ENCODE results near the gene CDH11. TPM values are rescaled to one million over a fixed set of nuclear protein-coding genes. Genes with fewer than 3 reads are reported as not detected.

The CDH11 gene, protein sequence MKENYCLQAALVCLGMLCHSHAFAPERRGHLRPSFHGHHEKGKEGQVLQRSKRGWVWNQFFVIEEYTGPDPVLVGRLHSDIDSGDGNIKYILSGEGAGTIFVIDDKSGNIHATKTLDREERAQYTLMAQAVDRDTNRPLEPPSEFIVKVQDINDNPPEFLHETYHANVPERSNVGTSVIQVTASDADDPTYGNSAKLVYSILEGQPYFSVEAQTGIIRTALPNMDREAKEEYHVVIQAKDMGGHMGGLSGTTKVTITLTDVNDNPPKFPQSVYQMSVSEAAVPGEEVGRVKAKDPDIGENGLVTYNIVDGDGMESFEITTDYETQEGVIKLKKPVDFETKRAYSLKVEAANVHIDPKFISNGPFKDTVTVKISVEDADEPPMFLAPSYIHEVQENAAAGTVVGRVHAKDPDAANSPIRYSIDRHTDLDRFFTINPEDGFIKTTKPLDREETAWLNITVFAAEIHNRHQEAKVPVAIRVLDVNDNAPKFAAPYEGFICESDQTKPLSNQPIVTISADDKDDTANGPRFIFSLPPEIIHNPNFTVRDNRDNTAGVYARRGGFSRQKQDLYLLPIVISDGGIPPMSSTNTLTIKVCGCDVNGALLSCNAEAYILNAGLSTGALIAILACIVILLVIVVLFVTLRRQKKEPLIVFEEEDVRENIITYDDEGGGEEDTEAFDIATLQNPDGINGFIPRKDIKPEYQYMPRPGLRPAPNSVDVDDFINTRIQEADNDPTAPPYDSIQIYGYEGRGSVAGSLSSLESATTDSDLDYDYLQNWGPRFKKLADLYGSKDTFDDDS
- 1 to 10 TPM in 2 of 3 donors, under 1 TPM in 1; 0.91 to 8.8 (median 6.7) TPM for polyA plus RNA-seq

DNA sequence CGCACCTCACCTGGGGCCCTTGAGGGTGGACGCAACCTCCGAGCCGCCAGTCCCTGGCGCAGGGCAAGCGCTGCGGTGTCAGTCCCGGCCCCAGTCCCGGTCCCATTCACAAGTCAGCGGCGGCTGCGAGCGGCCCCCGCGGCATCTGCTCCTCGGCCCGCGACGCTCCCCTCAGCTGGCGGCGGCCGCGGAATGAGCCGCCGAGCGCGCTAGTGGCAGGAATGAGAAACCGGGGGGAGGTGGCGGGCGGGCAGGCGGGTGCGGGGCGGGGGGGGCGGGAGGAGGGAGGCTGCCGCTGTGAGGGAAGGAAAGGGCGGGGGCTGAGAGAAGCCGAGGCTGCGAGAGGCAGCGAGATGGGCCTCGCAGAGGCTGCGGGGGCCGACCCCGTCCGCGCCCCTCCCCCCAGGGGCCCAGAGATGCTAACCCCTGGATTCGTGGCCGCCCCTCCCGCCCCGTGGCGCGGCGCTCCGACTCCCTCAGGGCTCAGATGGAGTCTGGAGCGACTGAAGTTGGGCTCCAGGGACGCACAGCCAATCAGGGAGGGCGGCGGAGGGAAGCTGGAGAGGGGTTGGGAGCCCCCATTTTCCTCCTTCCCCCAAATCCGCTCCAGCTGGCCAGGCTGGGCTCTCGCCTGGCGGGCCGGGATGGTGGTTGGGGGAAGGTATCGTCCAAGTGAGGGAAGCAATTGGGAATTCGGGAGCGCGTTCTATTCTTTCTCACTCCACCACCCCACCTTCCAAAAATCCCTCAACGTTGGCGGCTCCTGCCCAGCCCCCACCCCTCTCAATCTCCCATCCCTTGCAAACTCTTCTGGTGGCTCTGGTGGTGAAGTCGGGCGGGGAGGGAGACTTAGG lies at the start of gene CDH11:
CDH11 (minus strand) TSS at position 194 of the 854 bp plus-strand sequence. CDS start 117,194 bp downstream, outside the sequence.
- WGBS, 3 donors: 1% methylated on average over 54 to 68 of the region's 69 CpGs

DNA sequence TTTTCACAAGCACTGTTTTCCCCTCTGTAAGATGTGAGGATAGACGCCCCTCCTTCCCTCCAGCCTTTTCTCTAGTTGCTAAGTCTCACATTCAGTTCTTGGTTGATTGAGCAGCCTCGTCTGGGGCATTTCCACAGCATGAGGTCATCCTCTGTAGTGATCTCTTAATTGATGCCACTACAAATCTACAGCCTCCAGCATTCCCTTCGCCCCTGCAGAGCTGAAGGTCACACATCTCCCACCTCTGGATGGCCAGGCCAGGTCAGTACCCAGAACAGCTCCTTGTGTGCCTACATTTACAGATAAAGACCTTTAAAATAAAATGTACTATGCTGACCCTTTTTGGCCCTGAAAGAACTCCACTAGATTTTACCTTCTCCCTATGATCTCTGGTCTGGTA lies 32.5 kb upstream of the CDH11 start:
- WGBS, 3 donors: 14 to 38% (median 38%) methylated on average over 3 of the region's 3 CpGs

More for the DNA sequence above, at the start of gene CDH11:
- peak within 1 kb of the TSS; percentile 40 for H3K27ac ChIP-seq (ENCODE audit: low read depth, low read length)

DNA sequence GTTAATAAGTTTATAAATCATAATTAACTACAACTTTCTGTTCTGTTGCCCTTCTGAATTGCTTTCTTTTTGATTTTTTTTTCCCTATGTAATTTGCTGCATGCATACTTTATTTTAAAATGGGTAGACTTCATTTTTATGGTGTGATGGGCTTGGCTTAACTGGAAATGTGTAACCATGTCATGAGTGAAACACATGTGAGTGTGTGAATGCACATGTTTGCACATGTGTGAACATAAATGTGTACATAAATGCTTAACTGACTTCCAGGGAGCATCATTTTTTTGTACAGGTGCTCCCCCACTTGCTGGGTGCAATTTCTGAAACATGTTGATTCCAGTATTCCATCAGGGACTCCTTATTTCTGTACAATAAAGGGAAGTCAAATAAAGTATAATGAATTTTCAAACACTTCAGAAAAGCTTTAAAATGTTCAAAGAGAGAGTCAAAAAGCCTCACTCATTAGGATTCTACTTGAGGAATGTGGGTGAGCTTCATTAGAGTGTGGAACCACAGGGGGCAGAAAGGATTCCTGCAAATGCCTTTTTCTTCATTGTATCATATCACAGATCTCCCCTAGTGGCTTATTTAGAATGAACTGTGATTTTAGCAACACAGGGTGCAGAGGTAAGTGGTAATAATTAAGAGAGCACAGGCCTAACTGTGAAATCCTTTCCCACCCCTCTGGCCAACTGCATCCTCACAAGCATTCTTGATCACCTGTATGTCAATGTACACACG lies 31.7 kb upstream of the CDH11 start:
- WGBS, 3 donors: 50 to 74% (median 73%) methylated on average over 1 of the region's 1 CpG

More for the DNA sequence above, 32.5 kb upstream of the CDH11 start:
- H3K27ac ChIP-seq (ENCODE audit: low read depth, low read length): no peak overlapping the region

DNA sequence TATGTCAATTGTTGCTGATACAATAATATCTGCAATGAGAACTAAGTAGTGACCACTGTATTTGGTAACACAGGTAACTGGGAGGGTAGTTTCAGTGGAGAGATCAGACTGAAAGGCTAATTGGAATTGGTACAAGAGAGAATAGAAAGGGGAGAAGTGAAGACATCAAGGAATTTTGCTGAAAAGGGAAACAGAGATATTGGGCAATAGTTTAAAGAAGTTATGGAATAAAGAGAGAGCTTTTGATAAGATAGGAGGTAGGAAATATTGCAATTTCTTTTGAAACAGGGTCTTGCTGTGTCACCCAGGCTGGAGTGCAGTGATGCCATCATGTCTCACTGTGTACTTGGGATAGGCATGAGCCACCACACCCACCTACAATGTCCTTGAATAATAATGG lies 26.9 kb upstream of the CDH11 start:
- no peak overlapping the region for H3K27ac ChIP-seq (ENCODE audit: low read depth, low read length)

More for the DNA sequence above, 31.7 kb upstream of the CDH11 start:
- no peak overlapping the region for H3K27ac ChIP-seq (ENCODE audit: low read depth, low read length)

DNA sequence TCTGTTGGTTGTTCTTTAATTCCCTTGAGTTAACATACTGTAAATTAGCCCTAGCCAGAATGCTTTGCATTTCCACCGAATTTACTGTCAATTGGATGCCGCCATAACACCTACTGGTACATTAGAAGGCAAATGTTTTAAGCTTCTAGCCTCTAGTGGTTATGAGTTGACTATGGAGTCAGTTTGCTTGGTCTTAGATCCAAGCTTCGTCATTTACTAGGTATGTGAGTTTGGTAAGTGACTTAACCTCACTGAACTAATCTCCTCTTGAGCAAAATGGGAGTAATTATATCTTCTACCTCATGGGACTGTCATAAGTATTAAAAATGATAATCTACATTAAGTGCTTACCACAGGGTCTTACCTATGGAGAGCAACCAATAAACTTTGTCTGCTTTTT lies 20.4 kb upstream of the CDH11 start:
- 63 to 85% (median 84%) methylated on average over 3 of the region's 3 CpGs for WGBS, 3 donors
- H3K27ac ChIP-seq (ENCODE audit: low read depth, low read length): no peak overlapping the region

DNA sequence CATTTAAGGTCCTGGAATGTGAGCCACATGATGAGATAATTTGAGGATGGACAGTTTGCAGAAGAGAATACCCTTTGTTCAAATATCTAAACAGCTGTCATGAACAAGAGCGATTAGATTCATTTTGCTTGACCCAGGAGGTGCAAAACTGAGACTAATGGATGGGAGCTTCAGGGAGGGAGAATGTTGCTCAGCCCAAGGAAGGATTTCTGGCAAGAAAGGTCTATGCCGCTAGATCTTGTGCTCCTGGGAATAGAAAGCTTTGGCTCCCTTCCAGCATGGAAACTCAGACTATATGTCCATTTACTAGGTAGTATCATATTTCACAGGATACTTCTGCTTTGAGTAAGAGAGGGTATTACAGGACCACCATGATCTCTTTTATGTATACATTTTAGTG lies 14.8 kb upstream of the CDH11 start:
- no peak overlapping the region for H3K27ac ChIP-seq (ENCODE audit: low read depth, low read length)
- 53 to 57% (median 56%) methylated on average over 2 of the region's 2 CpGs for WGBS, 3 donors

DNA sequence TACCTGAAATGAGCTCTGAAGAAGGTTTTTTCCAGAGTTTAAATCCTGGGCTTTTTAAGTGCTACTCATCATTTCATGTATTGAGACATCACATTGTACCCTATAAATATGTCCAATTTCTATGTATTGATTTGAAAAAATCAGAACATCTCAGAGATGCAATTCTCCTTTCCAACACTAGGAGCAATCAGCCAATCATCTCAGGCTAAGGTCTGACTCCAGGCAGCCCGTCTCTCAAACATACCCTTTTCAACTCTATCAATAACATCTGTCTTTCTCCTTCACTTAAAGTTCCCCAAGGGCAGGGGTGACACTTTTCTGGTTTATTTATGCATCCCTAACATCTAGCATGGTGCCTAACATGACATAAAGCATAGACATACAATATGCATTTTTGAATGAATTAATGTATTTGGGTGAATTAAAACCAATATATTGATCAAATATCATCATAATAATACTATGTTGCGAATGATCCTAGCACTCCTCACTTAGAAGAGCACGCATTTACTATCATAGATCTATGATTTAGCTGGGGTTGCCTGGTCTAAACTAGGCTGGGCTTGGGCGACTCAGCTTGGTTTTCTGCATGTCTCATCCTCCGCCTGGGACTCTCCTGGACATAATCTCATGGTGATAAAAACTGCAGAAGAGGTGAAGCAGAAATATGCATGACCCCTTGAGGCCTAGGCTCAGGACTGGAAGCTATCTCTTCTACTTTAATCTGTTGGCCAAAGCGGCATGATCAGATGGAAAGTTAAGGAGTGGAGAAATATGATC lies 5.2 kb upstream of the CDH11 start:
- H3K27ac ChIP-seq (ENCODE audit: low read depth, low read length): no peak overlapping the region
- WGBS, 3 donors: 89 to 97% (median 92%) methylated on average over 6 of the region's 6 CpGs

DNA sequence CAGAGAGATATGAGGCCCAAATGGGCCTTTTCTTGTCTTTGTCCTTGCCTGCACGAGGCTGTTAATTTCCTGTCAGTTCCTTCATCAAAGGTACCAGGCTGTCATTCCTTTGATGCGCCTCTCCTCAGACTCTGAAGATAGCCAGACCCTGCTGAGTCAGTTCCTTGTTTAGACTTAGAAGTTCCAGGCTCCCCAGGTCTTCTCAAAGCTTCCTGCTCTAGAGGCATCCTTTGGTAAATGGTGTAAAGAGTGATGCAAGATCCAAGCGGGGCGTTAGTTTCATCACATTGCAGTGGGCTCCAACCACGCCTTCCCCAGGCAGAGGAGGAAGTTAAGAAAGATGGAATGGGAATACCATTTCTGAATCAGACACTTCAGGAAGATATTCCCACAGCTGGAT lies 4.0 kb upstream of the CDH11 start:
- 51 to 62% (median 60%) methylated on average over 5 of the region's 5 CpGs for WGBS, 3 donors
- no peak overlapping the region for H3K27ac ChIP-seq (ENCODE audit: low read depth, low read length)

DNA sequence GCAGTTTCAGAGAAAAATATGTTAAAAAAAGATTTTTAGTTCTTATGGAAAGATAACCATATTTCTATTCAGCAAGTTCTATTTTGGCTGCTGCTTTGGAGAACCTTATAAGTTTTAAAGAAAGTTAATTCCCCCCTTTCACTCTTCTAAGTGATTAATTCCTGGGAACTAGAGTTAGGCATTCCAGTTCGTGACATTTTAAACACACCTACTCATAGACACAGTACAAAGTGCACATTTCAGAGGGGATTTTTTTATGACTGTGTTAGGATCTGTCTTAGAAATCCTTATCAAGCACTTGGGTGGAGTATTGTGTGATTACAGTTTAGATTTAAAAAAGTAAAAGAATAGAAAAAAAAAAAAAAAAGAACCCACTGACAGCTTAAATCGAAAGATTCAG lies 3.5 kb upstream of the CDH11 start:
- H3K27ac ChIP-seq (ENCODE audit: low read depth, low read length): no peak overlapping the region
- 27 to 42% (median 42%) methylated on average over 2 of the region's 2 CpGs for WGBS, 3 donors

DNA sequence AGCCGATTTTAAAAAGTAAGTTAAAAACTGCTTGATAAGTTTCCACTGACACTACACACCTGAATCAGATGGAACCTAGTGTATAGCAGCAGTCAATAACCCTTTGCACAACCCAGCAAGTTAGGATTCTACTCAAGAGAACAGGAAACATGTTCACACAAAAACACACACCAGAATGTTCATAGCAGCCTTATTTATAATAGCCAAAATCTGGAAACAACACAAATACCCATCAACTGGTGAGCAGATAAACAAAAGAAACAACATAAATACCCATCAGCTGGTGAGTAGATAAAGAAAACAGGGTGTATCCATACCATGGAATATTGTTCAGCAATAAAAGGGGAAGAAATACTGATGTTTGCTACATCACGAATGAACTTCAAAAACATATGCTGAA lies 2.7 kb upstream of the CDH11 start:
- H3K27ac ChIP-seq (ENCODE audit: low read depth, low read length): no peak overlapping the region
- 58 to 70% (median 66%) methylated on average over 2 of the region's 2 CpGs for WGBS, 3 donors

DNA sequence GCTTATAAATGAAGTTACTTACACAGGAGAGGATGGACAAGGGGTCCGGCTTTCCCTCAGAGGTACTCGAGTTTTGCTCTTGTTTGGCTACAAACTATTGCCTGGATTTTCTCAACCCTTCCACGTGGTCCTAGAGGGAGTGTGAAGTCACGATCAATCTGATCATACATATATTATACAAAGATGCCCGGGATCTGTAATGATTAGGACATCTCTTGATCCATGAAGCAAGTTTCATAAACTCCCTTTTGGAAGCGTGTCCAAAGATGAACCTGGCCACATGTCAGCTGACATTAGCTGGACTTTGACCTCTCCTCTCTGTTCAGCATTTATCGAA lies 2.3 kb upstream of the CDH11 start:
- 43 to 56% (median 46%) methylated on average over 7 of the region's 7 CpGs for WGBS, 3 donors

DNA sequence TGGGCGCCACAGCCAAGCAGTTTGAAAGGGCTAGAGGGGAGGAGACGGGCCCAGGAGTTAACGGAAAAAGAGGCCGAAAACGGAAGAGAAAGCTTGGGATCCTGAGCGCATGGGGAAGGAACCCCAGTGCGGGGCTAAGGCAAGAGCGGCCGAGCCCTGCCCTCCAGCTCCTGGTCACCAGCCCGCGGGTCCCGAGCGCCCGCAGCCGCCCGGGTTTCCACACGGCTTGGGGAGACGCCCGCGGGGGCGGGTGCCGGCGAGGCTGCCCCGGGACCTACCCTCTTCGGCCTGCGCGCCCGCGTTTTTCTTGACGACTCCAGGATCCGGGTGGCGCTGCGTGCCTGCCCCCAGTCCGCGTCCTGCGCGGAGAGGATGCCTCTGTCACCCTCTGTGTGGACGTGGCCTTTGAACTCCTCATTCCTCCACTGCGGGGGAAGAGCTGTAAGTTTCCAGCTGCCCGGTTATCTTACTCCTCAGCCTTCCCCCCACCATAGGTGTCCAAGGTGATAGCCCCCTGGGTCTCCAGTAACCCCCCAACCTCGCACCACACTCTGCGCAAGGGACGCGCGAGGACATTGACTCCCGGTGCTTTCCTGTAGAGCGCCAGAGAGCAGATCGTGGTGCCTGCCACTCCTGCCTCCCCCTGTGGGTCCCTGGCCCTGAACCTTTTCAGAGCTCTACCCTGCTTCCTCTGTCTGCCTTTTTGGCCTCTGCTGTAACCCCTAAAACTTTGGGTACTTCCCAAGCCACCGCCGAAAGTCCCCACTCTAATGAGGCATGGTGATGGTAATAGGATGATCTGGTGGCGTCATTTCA lies 1.7 kb upstream of the CDH11 start:
- no peak overlapping the region for H3K27ac ChIP-seq (ENCODE audit: low read depth, low read length)
- WGBS, 3 donors: 4% methylated on average over 46 to 51 of the region's 51 CpGs

More for the DNA sequence above, 2.3 kb upstream of the CDH11 start:
- no peak overlapping the region for H3K27ac ChIP-seq (ENCODE audit: low read depth, low read length)

DNA sequence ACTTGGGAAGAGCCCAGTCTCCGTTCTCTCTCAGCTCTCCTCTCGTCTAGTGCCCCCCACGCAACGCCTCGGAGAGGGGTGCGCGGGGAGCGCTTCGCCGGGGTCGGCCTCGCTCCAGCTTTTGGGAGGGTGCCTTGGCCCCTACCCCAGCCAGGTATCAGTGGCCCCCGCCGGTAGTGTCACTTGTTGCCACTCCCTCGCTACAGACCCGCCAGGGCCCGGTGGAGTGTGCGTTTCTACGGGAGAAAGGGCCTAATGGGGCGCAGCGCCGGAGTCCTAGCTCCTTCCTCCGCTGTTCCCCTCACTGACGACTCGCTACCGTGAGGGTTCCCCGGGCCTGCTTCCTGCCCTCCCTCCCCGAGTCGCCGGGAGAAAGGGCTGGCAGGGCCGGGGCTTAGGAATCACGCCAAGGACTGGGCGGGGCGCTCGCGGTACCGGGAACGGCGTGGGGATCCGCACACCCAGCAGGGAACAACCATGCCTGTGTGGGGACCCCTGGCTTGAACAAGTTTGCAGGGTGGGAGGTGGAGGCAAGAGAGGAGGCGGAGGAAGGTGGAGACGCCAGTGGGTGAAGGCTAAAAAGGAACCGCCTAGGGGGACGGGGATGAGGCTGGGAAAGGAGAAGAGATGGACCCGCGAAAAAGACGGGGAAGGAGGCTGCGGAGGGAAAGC lies 997 bp upstream of the CDH11 start:
- peak overlapping the region; percentile 40 for H3K27ac ChIP-seq (ENCODE audit: low read depth, low read length)
- WGBS, 3 donors: 0 to 2% (median 2%) methylated on average over 40 to 48 of the region's 48 CpGs

DNA sequence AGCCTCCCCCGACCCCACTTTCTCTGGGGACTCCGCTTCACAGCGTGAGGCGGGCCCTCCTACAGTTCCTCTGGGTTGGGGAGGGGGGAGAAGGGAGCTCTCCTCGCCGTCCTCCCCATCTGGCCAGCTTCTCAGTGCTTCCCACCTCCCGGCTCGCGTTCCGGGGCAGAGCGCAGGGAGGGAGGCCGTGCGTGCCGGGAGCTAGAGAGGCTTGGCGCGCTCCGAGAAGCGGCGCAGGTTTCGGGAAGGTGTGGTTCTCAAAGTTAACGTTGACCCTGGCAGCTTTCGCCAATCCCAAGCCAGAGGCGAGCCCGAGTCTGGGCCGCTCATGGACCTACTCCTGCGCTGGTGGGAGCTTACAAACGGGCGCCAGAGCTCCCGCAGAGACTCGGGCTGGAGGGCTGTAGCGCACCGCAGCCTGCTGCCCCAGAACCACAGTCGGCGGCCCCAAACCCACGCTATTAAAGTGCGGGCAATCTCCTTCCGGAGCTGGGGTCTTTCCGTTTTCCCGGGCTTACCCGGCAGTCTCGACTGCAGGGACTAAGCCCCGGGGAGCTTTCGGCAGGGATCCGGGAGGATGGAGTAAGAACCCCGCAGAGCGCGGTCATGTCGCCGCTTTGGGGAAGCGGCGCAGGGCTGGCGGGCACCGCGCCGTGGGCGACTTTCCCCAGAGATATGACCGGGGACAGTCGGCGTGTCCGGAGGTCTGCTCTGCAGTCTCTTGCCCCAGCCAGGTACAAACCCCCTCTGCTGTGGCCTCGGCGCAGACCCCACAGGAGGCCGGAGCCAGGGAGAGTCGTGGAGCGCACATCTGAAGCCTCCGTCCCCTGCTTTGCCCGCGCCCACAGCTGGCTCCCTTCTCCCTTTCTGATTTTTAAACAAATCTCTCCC lies 787 bp downstream of the CDH11 start:
- WGBS, 3 donors: 1% methylated on average over 68 of the region's 68 CpGs
- H3K27ac ChIP-seq (ENCODE audit: low read depth, low read length): no peak overlapping the region

DNA sequence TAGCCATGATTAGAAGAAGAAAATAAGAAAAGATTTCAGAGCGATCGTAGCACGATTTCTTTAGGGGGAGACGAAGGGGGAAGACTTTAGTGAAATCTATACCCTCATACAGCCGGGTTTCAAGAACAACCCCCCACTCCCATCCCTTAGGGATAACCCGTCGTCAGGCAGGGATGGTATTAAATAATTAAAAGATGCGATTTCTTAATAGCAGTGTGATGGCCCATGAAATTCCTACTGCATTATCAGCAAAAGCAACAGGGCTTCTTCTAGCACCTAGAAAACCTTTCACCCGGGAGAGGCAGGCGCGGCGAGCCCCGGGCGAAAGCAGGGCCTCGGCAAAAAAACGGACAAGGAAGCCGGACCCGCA lies 1.4 kb downstream of the CDH11 start:
- no peak overlapping the region for H3K27ac ChIP-seq (ENCODE audit: low read depth, low read length)
- 7 to 8% (median 8%) methylated on average over 18 of the region's 18 CpGs for WGBS, 3 donors

Measured in adipose tissue (tissue), 3 donors.